SK-N-SH (cell line): ENCODE results near the gene FAM20B. TPM values are rescaled to one million over a fixed set of nuclear protein-coding genes. Genes with fewer than 3 reads are reported as not detected.

Source experiments
- CTCF ChIA-PET: fragments of 300-600, 350-600 bp; formaldehyde crosslinking; extraction: SDS; loops from one replicate; lab custom pipeline; 2021; lab: Yijun Ruan, JAX
- POLR2A ChIA-PET: fragments of 350-600 bp; sonication (Branson Sonifier 250); formaldehyde crosslinking; extraction: SDS; loops from one replicate; lab custom pipeline; 2020; ENCODE audit warnings: antibody characterized with exemption, inconsistent platforms; lab: Yijun Ruan, JAX
- DNase-seq: peaks from one replicate; pipeline ENCODE4 v3.0.0; 2012
- H2AFZ ChIP-seq: fragments of 200-600 bp; sonication (generic); 2 replicates; pipeline ENCODE4 v1.8.1; 2016; ENCODE audit warnings: antibody characterized with exemption, mild to moderate bottlenecking, low read depth
- H3F3A ChIP-seq: fragments of 200-600 bp; sonication (generic); replicated peaks from 2 replicates; pipeline ENCODE3; 2016; ENCODE audit warnings: antibody characterized with exemption, mild to moderate bottlenecking; ENCODE audit not compliant: insufficient read depth
- H3K27ac ChIP-seq, 2 experiments: fragments of 200-500 bp in 1 of 2; fragments of 200-600 bp in 1 of 2; sonication (Bioruptor generic) in 1 of 2; sonication (generic), shearing (Covaris generic) in 1 of 2; 2 replicates each; pipeline versions ENCODE4 v1.5.1 to v1.6.1; 2014 to 2016; ENCODE audit warnings: low read depth in 2 of 2, inconsistent platforms in 1 of 2, low read length in 1 of 2, mild to moderate bottlenecking in 1 of 2, mixed read lengths in 1 of 2
- H3K27me3 ChIP-seq: fragments of 200-600 bp; sonication (generic), shearing (Covaris generic); 2 replicates; pipeline ENCODE4 v1.6.1; 2016; ENCODE audit warnings: mixed run types; ENCODE audit not compliant: insufficient read depth
- H3K36me3 ChIP-seq, 2 experiments: fragments of 200-500 bp in 1 of 2; fragments of 200-600 bp in 1 of 2; sonication (Bioruptor generic) in 1 of 2; sonication (generic) in 1 of 2; replicated peaks in 1 of 2; 2 replicates each; pipeline versions ENCODE3 to v1.5.1; 2014 to 2016; ENCODE audit warnings: low read length in 1 of 2, mild to moderate bottlenecking in 1 of 2; ENCODE audit not compliant: insufficient read depth in 2 of 2, control insufficient read depth in 1 of 2
- H3K4me1 ChIP-seq, 2 experiments: fragments of 200-500 bp in 1 of 2; fragments of 200-600 bp in 1 of 2; sonication (Bioruptor generic) in 1 of 2; sonication (generic), shearing (Covaris generic) in 1 of 2; 2 replicates each; pipeline versions ENCODE4 v1.5.1 to v1.6.1; 2014 to 2016; ENCODE audit warnings: low read depth in 1 of 2, low read length in 1 of 2, mixed run types in 1 of 2; ENCODE audit not compliant: insufficient read depth in 2 of 2, control insufficient read depth in 1 of 2
- H3K4me2 ChIP-seq: fragments of 200-600 bp; sonication (generic), shearing (Covaris generic); 2 replicates; pipeline ENCODE4 v1.6.1; 2017; ENCODE audit warnings: mixed run types
- H3K4me3 ChIP-seq, 2 experiments: fragments of 200-500 bp in 1 of 2; fragments of 200-600 bp in 1 of 2; sonication (Bioruptor generic) in 1 of 2; sonication (generic), shearing (Covaris generic) in 1 of 2; 2 replicates each; pipeline versions ENCODE4 v1.5.1 to v1.8.1; 2014 to 2016; ENCODE audit warnings: low read depth in 2 of 2, inconsistent platforms in 1 of 2, low read length in 1 of 2, mild to moderate bottlenecking in 1 of 2, mixed read lengths in 1 of 2, moderate library complexity in 1 of 2
- H3K79me2 ChIP-seq: fragments of 200-600 bp; sonication (generic); 2 replicates; pipeline ENCODE4 v1.8.1; 2017; ENCODE audit warnings: mild to moderate bottlenecking; ENCODE audit not compliant: insufficient read depth
- H3K9ac ChIP-seq: fragments of 200-600 bp; sonication (generic); 2 replicates; pipeline ENCODE4 v1.6.1; 2017; ENCODE audit warnings: mixed run types
- H3K9me2 ChIP-seq: fragments of 200-600 bp; sonication (generic); 2 replicates; pipeline ENCODE4 v1.6.1; 2017; ENCODE audit warnings: mixed run types
- H3K9me3 ChIP-seq: fragments of 200-600 bp; sonication (generic); 2 replicates; pipeline ENCODE4 v1.6.1; 2017; ENCODE audit warnings: mixed run types, mild to moderate bottlenecking, moderate library complexity
- H4K20me1 ChIP-seq: fragments of 200-600 bp; sonication (generic); 2 replicates; pipeline ENCODE4 v1.6.1; 2017; ENCODE audit warnings: mild to moderate bottlenecking, mixed run types; ENCODE audit not compliant: insufficient read depth
- CHD2 ChIP-seq: fragments of 150-350 bp; IDR thresholded peaks from 2 replicates; pipeline ENCODE4 v1.6.1; 2018; ENCODE audit warnings: low read length; ENCODE audit not compliant: partially characterized antibody
- EP300 ChIP-seq, 2 experiments: IDR thresholded peaks; 2 replicates each; pipeline versions ENCODE4 v1.4.0 to v1.6.1; 2012; ENCODE audit warnings: borderline replicate concordance in 1 of 2, low read depth in 1 of 2, low read length in 1 of 2
- EZH2phosphoT487 ChIP-seq: fragments of 200-600 bp; sonication (generic); IDR thresholded peaks from 2 replicates; pipeline ENCODE4 v1.6.1; 2017; ENCODE audit warnings: low read depth, mixed run types, mild to moderate bottlenecking, antibody characterized with exemption, moderate library complexity, borderline replicate concordance
- GABPA ChIP-seq: IDR thresholded peaks from 2 replicates; pipeline ENCODE4 v1.4.0; 2012; ENCODE audit warnings: low read depth, mild to moderate bottlenecking
- IRF3 ChIP-seq: fragments of 150-350 bp; IDR thresholded peaks from 2 replicates; pipeline ENCODE4 v1.6.1; 2016; ENCODE audit warnings: mild to moderate bottlenecking, low read depth, low read length
- JUND ChIP-seq: IDR thresholded peaks from 2 replicates; pipeline ENCODE4 v1.4.0; 2012
- MAX ChIP-seq: IDR thresholded peaks from 2 replicates; pipeline ENCODE4 v1.4.0; 2012; ENCODE audit warnings: low read depth
- MEF2A ChIP-seq: IDR thresholded peaks from 2 replicates; pipeline ENCODE4 v1.4.0; 2012; ENCODE audit warnings: low read depth, borderline replicate concordance
- MXI1 ChIP-seq: IDR thresholded peaks from 2 replicates; pipeline ENCODE4 v1.6.1; 2012; ENCODE audit warnings: mild to moderate bottlenecking, low read depth, low read length, improper control_type of control experiment
- NRF1 ChIP-seq: IDR thresholded peaks from 2 replicates; pipeline ENCODE4 v1.6.1; 2012; ENCODE audit warnings: low read depth, mild to moderate bottlenecking, low read length
- PBX3 ChIP-seq: IDR thresholded peaks from 2 replicates; pipeline ENCODE4; 2012
- POLR2AphosphoS5 ChIP-seq: IDR thresholded peaks from 2 replicates; pipeline ENCODE4 v1.6.1; 2012; ENCODE audit warnings: low read depth, low read length
- RFX5 ChIP-seq: IDR thresholded peaks from 2 replicates; pipeline ENCODE4 v1.6.1; 2012; ENCODE audit warnings: mild to moderate bottlenecking, improper control_type of control experiment, low read length
- RXRA ChIP-seq: IDR thresholded peaks from 2 replicates; pipeline ENCODE4 v1.4.0; 2012; ENCODE audit warnings: low read depth, mild to moderate bottlenecking, borderline replicate concordance
- SIN3A ChIP-seq: IDR thresholded peaks from 2 replicates; pipeline ENCODE4 v1.6.1; 2012; ENCODE audit warnings: low read depth, mild to moderate bottlenecking, low read length, moderate library complexity, borderline replicate concordance
- SMC3 ChIP-seq: IDR thresholded peaks from 2 replicates; pipeline ENCODE4 v1.6.1; 2012; ENCODE audit warnings: low read depth, low read length, improper control_type of control experiment
- TCF12 ChIP-seq: IDR thresholded peaks from 2 replicates; pipeline ENCODE4 v1.4.0; 2012
- TEAD4 ChIP-seq: IDR thresholded peaks from 2 replicates; pipeline ENCODE4 v1.4.0; 2012; ENCODE audit warnings: mild to moderate bottlenecking, borderline replicate concordance; ENCODE audit not compliant: insufficient read depth
- USF1 ChIP-seq: IDR thresholded peaks from 2 replicates; pipeline ENCODE4 v1.4.0; 2012; ENCODE audit warnings: low read depth, borderline replicate concordance
- USF2 ChIP-seq: fragments of 150-350 bp; IDR thresholded peaks from 2 replicates; pipeline ENCODE4 v1.6.1; 2017; ENCODE audit warnings: antibody characterized with exemption, low read length, low read depth, borderline replicate concordance
- YY1 ChIP-seq: IDR thresholded peaks from 2 replicates; pipeline ENCODE4 v1.4.0; 2012; ENCODE audit warnings: low read depth, mild to moderate bottlenecking
- ZBTB33 ChIP-seq: IDR thresholded peaks from 2 replicates; pipeline ENCODE4 v1.4.0; 2012; ENCODE audit warnings: low read depth, borderline replicate concordance
- WGBS: methylation state at CpG from one replicate; pipeline ENCODE4 v1.1.6; 2017; ENCODE audit warnings: low lambda C conversion rate; 5-methylcytosine and 5-hydroxymethylcytosine counted together
- polyA plus RNA-seq, 3 experiments: library from polyadenylated mRNA; depleted of rRNA; stranded (reverse); fragments of >200 nt; gene quantifications; 2 replicates each; pipeline ENCODE4 v1.2.3, GENCODE V29; 2012

Gene FAM20B
- polyA plus RNA-seq, 1 of the 3 experiments (the other 2 are of a cell fraction) = 14.9 TPM

GRCh38 chr1:179121159-179121938 is 95.7 kb downstream of the FAM20B start (continued):
- TF ChIP-seq CHD2 (no peak), EZH2phosphoT487 (no peak), SIN3A (no peak)

- Histone ChIP-seq H3K4me2 (no peak overlapping the region), H3K4me3 (no peak overlapping the region), H3K27ac (peak overlapping the region in 1 of 2 experiments; percentile 92; a peak in 2 of 4 replicates), H3K9me3 (no peaks in the 10 kb centered on the region), H3K79me2 (peaks cover 79% of the 10 kb centered on the region), H2AFZ (no peak overlapping the region), H3F3A (peaks cover 43% of the 10 kb centered on the region), H3K27me3 (no peaks in the 10 kb centered on the region), H3K9ac (no peak overlapping the region), H3K9me2 (no peaks in the 10 kb centered on the region)
- POLR2A ChIA-PET = no interaction called here
- DNase-seq = no peak
- CTCF ChIA-PET = no interaction called here
- WGBS = 77% methylated on average over 1 of the region's 1 CpG
- TF ChIP-seq SIN3A (no peak), ZBTB33 (no peak), MEF2A (no peak), NRF1 (no peak), MXI1 (no peak), RFX5 (no peak), GABPA (no peak), PBX3 (no peak), IRF3 (no peak), USF1 (no peak), POLR2AphosphoS5 (no peak), TCF12 (no peak), USF2 (no peak), EP300 (IDR thresholded peaks at IDR 0.05; ENCODE audit: borderline replicate concordance in 1 of 2, low read depth in 1 of 2, low read length in 1 of 2) (no peak), TEAD4 (no peak), JUND (no peak), SMC3 (no peak), RXRA (no peak), YY1 (no peak), MAX (no peak)
- TF ChIP-seq, all 33 proteins: peak for 0
- peaks cover 20 to 53% of the 10 kb centered on the region in 2 experiments for H3K36me3 ChIP-seq
- H3K4me1 ChIP-seq = peaks cover 5 to 25% of the 10 kb centered on the region in 2 experiments
- peaks cover 3% of the 10 kb centered on the region; the same call in 1 of the 2 replicates for H4K20me1 ChIP-seq
These were observed 99.2 kb downstream of the FAM20B start for GRCh38 chr1:179124873-179125272.
